ENCODE measurements around the gene RABGGTA.

The RABGGTA gene

GRCh38 chr14:24251880-24252288, 19.5 kb downstream of the RABGGTA start:
- no peaks in the 10 kb centered on the region for H3F3A ChIP-seq (ENCODE audit: insufficient read depth, low read length)
- no peaks in the 10 kb centered on the region for H3K36me3 ChIP-seq (ENCODE audit: insufficient read depth, low read length)
- no peaks in the 10 kb centered on the region for H4K20me1 ChIP-seq (ENCODE audit: insufficient read depth, low read length)
- TF ChIP-seq CTCF (IDR thresholded peaks at IDR 0.05; ENCODE audit: low read length) (no peak), EZH2 (IDR thresholded peaks at IDR 0.05; ENCODE audit: borderline replicate concordance, low read length) (no peak)
- H3K4me2 ChIP-seq (ENCODE audit: low read length) = no peak overlapping the region
- no peak overlapping the region for H2AFZ ChIP-seq (ENCODE audit: low read length)
- H3K9me3 ChIP-seq (ENCODE audit: low read length) = no peaks in the 10 kb centered on the region
- H3K79me2 ChIP-seq (ENCODE audit: insufficient read depth, low read length) = no peaks in the 10 kb centered on the region
- H3K9ac ChIP-seq (ENCODE audit: low read length) = no peak overlapping the region
- peaks cover 2% of the 10 kb centered on the region for H3K4me1 ChIP-seq (ENCODE audit: insufficient read depth, low read length, severe bottlenecking)
- no peaks in the 10 kb centered on the region for H3K9me2 ChIP-seq (ENCODE audit: low read depth, low read length)
- no peak overlapping the region for H3K4me3 ChIP-seq (ENCODE audit: low read depth, low read length, poor library complexity, severe bottlenecking)
- H3K27ac ChIP-seq (ENCODE audit: low read depth, low read length, poor library complexity, severe bottlenecking) = no peak overlapping the region
- H3K27me3 ChIP-seq (ENCODE audit: insufficient read depth, low read length) = no peaks in the 10 kb centered on the region

- Histone ChIP-seq H3K9ac (ENCODE audit: low read length) (no peak overlapping the region), H3K27ac (ENCODE audit: low read depth, low read length, poor library complexity, severe bottlenecking) (no peak overlapping the region), H3K9me3 (ENCODE audit: low read length) (no peaks in the 10 kb centered on the region), H3K79me2 (ENCODE audit: insufficient read depth, low read length) (no peaks in the 10 kb centered on the region), H4K20me1 (ENCODE audit: insufficient read depth, low read length) (no peaks in the 10 kb centered on the region), H3K4me3 (ENCODE audit: low read depth, low read length, poor library complexity, severe bottlenecking) (no peak overlapping the region), H3K27me3 (ENCODE audit: insufficient read depth, low read length) (no peaks in the 10 kb centered on the region), H3K4me1 (ENCODE audit: insufficient read depth, low read length, severe bottlenecking) (peaks cover 6% of the 10 kb centered on the region), H3F3A (ENCODE audit: insufficient read depth, low read length) (no peaks in the 10 kb centered on the region), H3K36me3 (ENCODE audit: insufficient read depth, low read length) (no peaks in the 10 kb centered on the region), H2AFZ (ENCODE audit: low read length) (no peak overlapping the region), H3K9me2 (ENCODE audit: low read depth, low read length) (no peaks in the 10 kb centered on the region), H3K4me2 (ENCODE audit: low read length) (no peak overlapping the region)
- TF ChIP-seq EZH2 (IDR thresholded peaks at IDR 0.05; ENCODE audit: borderline replicate concordance, low read length) (no peak), CTCF (IDR thresholded peaks at IDR 0.05; ENCODE audit: low read length) (no peak)
These were observed 21.0 kb downstream of the RABGGTA start for GRCh38 chr14:24250354-24250753.

GRCh38 chr14:24249230-24250021, 22.0 kb downstream of the RABGGTA start:
- TF ChIP-seq CTCF (IDR thresholded peaks at IDR 0.05; ENCODE audit: low read length) = no peak
- no peak for TF ChIP-seq EZH2 (IDR thresholded peaks at IDR 0.05; ENCODE audit: borderline replicate concordance, low read length)
- Histone ChIP-seq H3K4me3 (ENCODE audit: low read depth, low read length, poor library complexity, severe bottlenecking) (no peak overlapping the region), H3K9ac (ENCODE audit: low read length) (no peak overlapping the region), H3F3A (ENCODE audit: insufficient read depth, low read length) (no peaks in the 10 kb centered on the region), H3K27me3 (ENCODE audit: insufficient read depth, low read length) (no peaks in the 10 kb centered on the region), H2AFZ (ENCODE audit: low read length) (no peak overlapping the region), H3K36me3 (ENCODE audit: insufficient read depth, low read length) (no peaks in the 10 kb centered on the region), H4K20me1 (ENCODE audit: insufficient read depth, low read length) (no peaks in the 10 kb centered on the region), H3K79me2 (ENCODE audit: insufficient read depth, low read length) (no peaks in the 10 kb centered on the region), H3K9me2 (ENCODE audit: low read depth, low read length) (no peaks in the 10 kb centered on the region), H3K4me1 (ENCODE audit: insufficient read depth, low read length, severe bottlenecking) (peaks cover 6% of the 10 kb centered on the region), H3K9me3 (ENCODE audit: low read length) (no peaks in the 10 kb centered on the region), H3K27ac (ENCODE audit: low read depth, low read length, poor library complexity, severe bottlenecking) (no peak overlapping the region), H3K4me2 (ENCODE audit: low read length) (no peak overlapping the region)

All from OCI-LY1 (cell line).